ENCODE measurements around the gene FNDC3B. TPM values are rescaled to one million over a fixed set of nuclear protein-coding genes. Genes with fewer than 3 reads are reported as not detected.

FNDC3B gene
- total RNA-seq, 1 donor from 2014 or later, result 153 TPM

DNA sequence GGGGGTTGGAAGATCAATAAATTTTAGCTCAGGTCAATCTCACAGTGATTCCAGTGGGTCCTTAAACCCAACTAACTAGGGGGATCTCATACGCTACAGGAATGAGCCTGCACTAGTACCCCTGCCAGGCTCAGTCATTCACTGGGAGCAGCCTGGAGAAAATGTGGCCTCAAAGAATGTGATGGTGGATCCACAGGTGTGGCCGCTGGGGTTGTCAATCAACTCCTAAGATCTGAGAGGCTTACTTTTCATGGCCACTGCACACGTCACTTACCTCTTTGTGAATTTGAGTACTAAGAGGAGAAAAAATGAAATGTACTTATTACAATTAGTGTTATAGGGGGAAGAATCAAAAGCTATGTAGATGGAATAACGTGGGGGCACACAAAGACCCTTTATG, 17.5 kb upstream of the FNDC3B start:
- intact Hi-C loops (cut with DNase I), result no loop called here
- no peak for TF ChIP-seq CTCF (IDR thresholded peaks at IDR 0.05)
- H3K36me3 ChIP-seq, result no peaks in the 10 kb centered on the region

DNA sequence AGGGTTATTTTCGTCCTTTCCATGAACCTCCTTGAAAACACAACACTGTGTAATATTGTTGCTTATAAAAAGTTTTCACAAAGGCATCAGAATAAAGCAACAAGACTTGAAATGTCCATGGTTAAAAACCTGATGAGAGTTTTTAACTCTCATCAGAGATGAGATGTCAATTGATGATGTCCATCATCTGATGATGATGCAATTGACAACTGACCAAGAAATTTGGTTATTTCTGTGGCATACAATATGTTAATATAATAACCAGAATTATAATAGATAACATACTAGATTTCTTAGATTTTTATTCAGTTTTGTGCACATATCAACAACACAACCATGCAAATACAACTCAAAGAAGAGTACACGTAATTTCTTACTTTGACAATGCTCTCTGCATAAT, 15.5 kb upstream of the FNDC3B start:
- H3K27me3 ChIP-seq (ENCODE audit: low read depth), result no peaks in the 10 kb centered on the region
- no peaks in the 10 kb centered on the region for H3K4me1 ChIP-seq
- H3K9me3 ChIP-seq, result no peaks in the 10 kb centered on the region
- intact Hi-C loops (cut with DNase I), result no loop called here
- no peak for ATAC-seq
- H3K4me3 ChIP-seq, result no peak overlapping the region
- DNase-seq, result no peak
- no peaks in the 10 kb centered on the region for H3K36me3 ChIP-seq
- no peak overlapping the region for H3K27ac ChIP-seq
- TF ChIP-seq CTCF (IDR thresholded peaks at IDR 0.05), result no peak

More for the DNA sequence above, 17.5 kb upstream of the FNDC3B start:
- ATAC-seq, result no peak
- Histone ChIP-seq H3K4me3 (no peak overlapping the region), H3K9me3 (no peaks in the 10 kb centered on the region), H3K4me1 (no peaks in the 10 kb centered on the region), H3K27me3 (ENCODE audit: low read depth) (no peaks in the 10 kb centered on the region), H3K27ac (no peak overlapping the region)
- no peak for DNase-seq

DNA sequence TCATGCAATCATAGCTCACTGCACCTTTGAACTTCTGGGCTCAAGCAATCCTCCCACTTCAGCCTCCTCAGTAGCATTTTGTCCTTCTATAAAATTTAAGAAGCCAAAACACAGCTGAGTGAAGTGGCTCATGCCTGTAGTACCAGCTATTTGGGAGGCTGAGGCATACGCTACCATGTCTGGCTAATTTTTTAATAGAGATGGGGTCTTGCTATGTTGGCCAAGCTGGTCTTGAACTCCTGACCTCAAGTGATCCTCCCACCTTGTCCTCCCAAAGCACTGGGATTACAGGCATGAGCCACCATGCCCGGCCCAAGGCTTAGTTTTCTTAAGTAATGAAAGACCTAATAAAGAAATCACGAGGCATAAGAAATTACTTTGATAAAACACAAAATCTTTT, 14.7 kb upstream of the FNDC3B start:
- Histone ChIP-seq H3K36me3 (no peaks in the 10 kb centered on the region), H3K9me3 (no peaks in the 10 kb centered on the region), H3K4me1 (peaks cover 5% of the 10 kb centered on the region), H3K27ac (no peak overlapping the region), H3K4me3 (no peak overlapping the region), H3K27me3 (ENCODE audit: low read depth) (no peaks in the 10 kb centered on the region)
- no peak for DNase-seq
- TF ChIP-seq CTCF (IDR thresholded peaks at IDR 0.05), result no peak
- intact Hi-C loops (cut with DNase I), result no loop called here
- no peak for ATAC-seq

DNA sequence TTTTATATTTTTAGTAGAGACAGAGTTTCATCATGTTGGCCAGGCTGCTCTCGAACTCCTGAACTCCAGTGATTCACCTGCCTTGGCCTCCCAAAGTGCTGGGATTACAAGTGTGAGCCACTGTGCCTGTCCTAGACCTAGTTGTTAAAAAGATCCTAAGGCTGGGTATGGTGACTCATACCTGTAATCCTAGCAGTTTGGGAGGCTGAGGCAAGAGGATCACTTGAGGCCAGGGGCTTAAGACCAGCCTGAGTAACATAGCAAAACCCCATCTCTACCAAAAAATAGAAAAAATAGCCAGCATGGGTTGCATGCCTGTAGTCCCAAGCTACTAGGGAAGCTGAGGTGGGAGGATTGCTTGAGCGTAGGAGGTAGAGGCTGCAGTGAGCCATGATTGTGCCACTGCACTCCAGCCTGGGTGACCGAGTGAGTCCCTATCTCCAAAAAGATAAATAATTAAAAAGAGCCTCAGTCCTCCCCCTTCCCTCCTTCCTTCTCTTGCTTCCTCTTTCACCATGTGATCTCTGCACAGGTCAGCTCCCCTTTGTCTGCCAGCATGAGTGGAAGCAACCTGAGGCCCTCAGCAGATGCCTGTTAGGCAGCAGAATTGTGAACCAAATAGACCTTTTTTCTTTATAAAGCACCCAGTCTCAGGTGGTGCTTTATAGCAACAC, 9.8 kb upstream of the FNDC3B start:
- no peak overlapping the region for H3K4me3 ChIP-seq
- intact Hi-C loops (cut with DNase I), result no loop called here
- DNase-seq (no peak), ATAC-seq (peak; percentile 27 to 32)
- no peaks in the 10 kb centered on the region for H3K36me3 ChIP-seq
- peaks cover 7% of the 10 kb centered on the region for H3K4me1 ChIP-seq
- H3K9me3 ChIP-seq, result no peaks in the 10 kb centered on the region
- H3K27me3 ChIP-seq (ENCODE audit: low read depth), result no peaks in the 10 kb centered on the region
- no peak overlapping the region for H3K27ac ChIP-seq
- no peak for TF ChIP-seq CTCF (IDR thresholded peaks at IDR 0.05)

GRCh38 chr3:172030181-172030580, 9.2 kb upstream of the FNDC3B start:
- Histone ChIP-seq H3K4me3 (no peak overlapping the region), H3K9me3 (no peaks in the 10 kb centered on the region), H3K27me3 (ENCODE audit: low read depth) (no peaks in the 10 kb centered on the region), H3K36me3 (no peaks in the 10 kb centered on the region), H3K4me1 (peaks cover 7% of the 10 kb centered on the region), H3K27ac (no peak overlapping the region)
- no peak for DNase-seq
- no peak for TF ChIP-seq CTCF (IDR thresholded peaks at IDR 0.05)
- no peak for ATAC-seq
- intact Hi-C loops (cut with DNase I), result no loop called here
